Measurements from ENCODE around the gene RBM4. TPM values are rescaled to one million over a fixed set of nuclear protein-coding genes. Genes with fewer than 3 reads are reported as not detected.

The RBM4 gene
- total RNA-seq, 1 donor = 73.8 TPM

GRCh38 chr11:66688561-66689534 is 50.3 kb downstream of the RBM4 start:
- no peak for TF ChIP-seq CTCF (IDR thresholded peaks at IDR 0.05; ENCODE audit: insufficient read depth, low read length)
- no peak overlapping the region for H3K4me3 ChIP-seq (ENCODE audit: low read depth, low read length)
- no peak for DNase-seq (ENCODE audit: low read depth)

GRCh38 chr11:66689661-66690590 is 51.4 kb downstream of the RBM4 start:
- no peak overlapping the region for H3K4me3 ChIP-seq (ENCODE audit: low read depth, low read length)
- no peak for DNase-seq (ENCODE audit: low read depth)

GRCh38 chr11:66691311-66691980 is 52.9 kb downstream of the RBM4 start:
- no peak for DNase-seq (ENCODE audit: low read depth)
- no peak overlapping the region for H3K4me3 ChIP-seq (ENCODE audit: low read depth, low read length)
- no peak for TF ChIP-seq CTCF (IDR thresholded peaks at IDR 0.05; ENCODE audit: insufficient read depth, low read length)

More at GRCh38 chr11:66689661-66690590, 51.4 kb downstream of the RBM4 start:
- TF ChIP-seq CTCF (IDR thresholded peaks at IDR 0.05; ENCODE audit: insufficient read depth, low read length) = no peak

GRCh38 chr11:66692446-66692845 is 53.9 kb downstream of the RBM4 start:
- no peak overlapping the region for H3K4me3 ChIP-seq (ENCODE audit: low read depth, low read length)
- TF ChIP-seq CTCF (IDR thresholded peaks at IDR 0.05; ENCODE audit: insufficient read depth, low read length) = no peak
- DNase-seq (ENCODE audit: low read depth) = no peak

- no peak for TF ChIP-seq CTCF (IDR thresholded peaks at IDR 0.05; ENCODE audit: insufficient read depth, low read length)
- DNase-seq (ENCODE audit: low read depth) = no peak
- H3K4me3 ChIP-seq (ENCODE audit: low read depth, low read length) = no peak overlapping the region
Measured at GRCh38 chr11:66692871-66693331, 54.4 kb downstream of the RBM4 start.
